WTC11 (cell line): Measurements from ENCODE around the gene RSL1D1. TPM values are rescaled to one million over a fixed set of nuclear protein-coding genes. Genes with fewer than 3 reads are reported as not detected.

ENCODE experiments used
- ATAC-seq: fragments of 200-7000 bp; cut with Tn5 transposase; 2 replicates; pipeline ENCODE4 v1.10.0; 2021; ENCODE audit warnings: mild to moderate bottlenecking, moderate library complexity
- CTCF ChIA-PET: fragments of 300-600 bp; sonication (Branson Sonifier 250); formaldehyde crosslinking; loops from one replicate; lab custom pipeline; 2021; ENCODE audit warnings: antibody characterized with exemption; lab: Charles Lee
- POLR2A ChIA-PET: fragments of 350-600 bp; sonication (Branson Sonifier 250); formaldehyde crosslinking; loops from one replicate; lab custom pipeline; 2021; ENCODE audit warnings: antibody characterized with exemption; lab: Charles Lee
- DNase-seq: peaks from one replicate; pipeline ENCODE4 v3.0.0; 2021; ENCODE audit warnings: low spot score
- H3K27ac Mint-ChIP-seq: 2 replicates; pipeline ENCODE4 v1.8.0; 2021; ENCODE audit warnings: mixed read lengths
- H3K27me3 Mint-ChIP-seq: 2 replicates; pipeline ENCODE4 v1.8.0; 2021; ENCODE audit warnings: low read depth, mild to moderate bottlenecking, moderate library complexity, mixed read lengths
- H3K36me3 Mint-ChIP-seq: 2 replicates; pipeline ENCODE4 v1.8.0; 2021; ENCODE audit warnings: mixed read lengths
- H3K4me1 Mint-ChIP-seq: 2 replicates; pipeline ENCODE4 v1.8.0; 2022; ENCODE audit warnings: mixed read lengths
- H3K4me3 Mint-ChIP-seq: 2 replicates; pipeline ENCODE4 v1.8.0; 2021; ENCODE audit warnings: mild to moderate bottlenecking, moderate library complexity, mixed read lengths
- H3K9me3 Mint-ChIP-seq: 2 replicates; pipeline ENCODE4 v1.8.0; 2021; ENCODE audit warnings: mixed read lengths
- ELF4 ChIP-seq: sonication (generic); formaldehyde crosslinking; IDR thresholded peaks from 2 replicates; pipeline ENCODE4 v1.8.1; 2022; ENCODE audit warnings: low read depth, mild to moderate bottlenecking, moderate library complexity, missing genetic modification reagents
- FOXK1 ChIP-seq: sonication (generic); formaldehyde crosslinking; IDR thresholded peaks from 2 replicates; pipeline ENCODE4 v1.8.0; 2022; ENCODE audit warnings: mild to moderate bottlenecking, moderate library complexity, missing genetic modification reagents
- GABPB1 ChIP-seq: sonication (generic); formaldehyde crosslinking; IDR thresholded peaks from 2 replicates; pipeline ENCODE4 v1.8.1; 2023; ENCODE audit warnings: mild to moderate bottlenecking, missing genetic modification reagents
- HMGA2 ChIP-seq: fragments of 250-450 bp; sonication (Bioruptor Pico); IDR thresholded peaks from 2 replicates; pipeline ENCODE4 v1.4.0; 2021; ENCODE audit warnings: mild to moderate bottlenecking, moderate library complexity
- JAZF1 ChIP-seq: fragments of 250-450 bp; sonication (Bioruptor Pico); IDR thresholded peaks from 2 replicates; pipeline ENCODE4 v1.9.0; 2021; ENCODE audit warnings: moderate library complexity, mild to moderate bottlenecking, inconsistent platforms
- MLX ChIP-seq: sonication (generic); formaldehyde crosslinking; IDR thresholded peaks from 2 replicates; pipeline ENCODE4 v1.8.1; 2023; ENCODE audit warnings: mild to moderate bottlenecking, missing genetic modification reagents, moderate library complexity
- MYBL2 ChIP-seq: sonication (generic); formaldehyde crosslinking; IDR thresholded peaks from 2 replicates; pipeline ENCODE4 v1.8.1; 2023; ENCODE audit warnings: mild to moderate bottlenecking, moderate library complexity, missing genetic modification reagents
- NFATC4 ChIP-seq: fragments of 250-450 bp; sonication (Bioruptor Pico); IDR thresholded peaks from 2 replicates; pipeline ENCODE4 v1.9.0; 2021; ENCODE audit warnings: mild to moderate bottlenecking
- NFE2L1 ChIP-seq: sonication (generic); formaldehyde crosslinking; IDR thresholded peaks from 2 replicates; pipeline ENCODE4 v1.8.1; 2023; ENCODE audit warnings: missing genetic modification reagents
- NFYB ChIP-seq: sonication (generic); formaldehyde crosslinking; conservative IDR thresholded peaks from 2 replicates; pipeline ENCODE4 v1.8.0; 2022; ENCODE audit warnings: low read depth, missing genetic modification reagents
- OVOL2 ChIP-seq: fragments of 250-450 bp; sonication (Bioruptor Pico); IDR thresholded peaks from 2 replicates; pipeline ENCODE4 v1.9.0; 2021; ENCODE audit warnings: mild to moderate bottlenecking, borderline replicate concordance
- RELA ChIP-seq: sonication (generic); formaldehyde crosslinking; IDR thresholded peaks from 2 replicates; pipeline ENCODE4 v1.8.1; 2022; ENCODE audit warnings: missing genetic modification reagents, mild to moderate bottlenecking, borderline replicate concordance
- ZNF396 ChIP-seq: fragments of 250-450 bp; sonication (Bioruptor Pico); IDR thresholded peaks from 2 replicates; pipeline ENCODE4 v1.8.0; 2021; ENCODE audit warnings: mild to moderate bottlenecking, moderate library complexity, borderline replicate concordance
- ZNF532 ChIP-seq: fragments of 250-450 bp; sonication (Bioruptor Pico); IDR thresholded peaks from 2 replicates; pipeline ENCODE4 v1.9.0; 2021; ENCODE audit warnings: mild to moderate bottlenecking, borderline replicate concordance
- total RNA-seq: library from RNA; stranded (reverse); gene quantifications from 3 replicates; pipeline ENCODE4 v1.2.3, GENCODE V29; 2021
- TF ChIP-seq, protein P1 (sequence below): sonication (generic); formaldehyde crosslinking; IDR thresholded peaks from 2 replicates; pipeline ENCODE4 v1.8.1; 2022; ENCODE audit warnings: low read depth, mild to moderate bottlenecking, moderate library complexity, missing genetic modification reagents, borderline replicate concordance
- TF ChIP-seq, protein P2 (sequence below): sonication (generic); formaldehyde crosslinking; IDR thresholded peaks from 2 replicates; pipeline ENCODE4 v1.8.1; 2022; ENCODE audit warnings: missing genetic modification reagents, borderline replicate concordance
- TF ChIP-seq, protein P3 (sequence below): fragments of 250-450 bp; sonication (Bioruptor Pico); IDR thresholded peaks from 2 replicates; pipeline ENCODE4 v2.1.2; 2022; ENCODE audit warnings: mild to moderate bottlenecking, moderate library complexity
- TF ChIP-seq, protein P4 (sequence below): sonication (generic); formaldehyde crosslinking; IDR thresholded peaks from 2 replicates; pipeline ENCODE4 v1.8.1; 2023; ENCODE audit warnings: mild to moderate bottlenecking, missing genetic modification reagents, borderline replicate concordance

Gene RSL1D1
- total RNA-seq, 1 experiment from 2014 or later, result 227 TPM

DNA sequence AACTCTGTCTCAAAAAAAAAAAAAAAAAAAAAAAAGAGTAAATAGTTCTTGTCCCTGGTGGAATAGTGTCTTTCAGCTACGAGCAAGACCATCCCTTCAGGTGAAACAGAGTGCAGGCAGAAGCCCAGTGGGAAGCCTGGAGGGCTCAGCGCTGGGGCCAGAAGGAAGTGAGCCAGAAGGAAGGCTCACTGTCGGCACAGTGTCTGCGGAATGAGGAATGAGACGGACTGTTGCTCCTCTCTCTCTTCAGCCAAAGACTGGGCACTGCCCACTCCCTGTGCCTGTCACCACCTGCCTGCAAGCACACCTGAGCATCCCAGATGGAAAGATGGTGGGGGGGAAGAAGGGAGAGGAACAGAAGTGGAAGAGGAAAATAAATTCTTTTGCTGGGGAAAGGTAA, 7.5 kb downstream of the RSL1D1 start:
- no peak for TF ChIP-seq ELF4 (CRISPR knock-in tag)
- TF ChIP-seq RELA (CRISPR knock-in tag), result no peak
- no peak for TF ChIP-seq NFATC4 (CRISPR knock-in tag)
- TF ChIP-seq, protein P1, sequence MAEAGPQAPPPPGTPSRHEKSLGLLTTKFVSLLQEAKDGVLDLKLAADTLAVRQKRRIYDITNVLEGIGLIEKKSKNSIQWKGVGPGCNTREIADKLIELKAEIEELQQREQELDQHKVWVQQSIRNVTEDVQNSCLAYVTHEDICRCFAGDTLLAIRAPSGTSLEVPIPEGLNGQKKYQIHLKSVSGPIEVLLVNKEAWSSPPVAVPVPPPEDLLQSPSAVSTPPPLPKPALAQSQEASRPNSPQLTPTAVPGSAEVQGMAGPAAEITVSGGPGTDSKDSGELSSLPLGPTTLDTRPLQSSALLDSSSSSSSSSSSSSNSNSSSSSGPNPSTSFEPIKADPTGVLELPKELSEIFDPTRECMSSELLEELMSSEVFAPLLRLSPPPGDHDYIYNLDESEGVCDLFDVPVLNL (CRISPR knock-in tag), result no peak
- no peak for TF ChIP-seq HMGA2 (CRISPR knock-in tag)
- no peak for TF ChIP-seq OVOL2 (CRISPR knock-in tag)
- ChIA-PET CTCF (no interaction called here), POLR2A (interaction anchor here (0.6 kb wide), 1 partner anchor 9 kb away, joined by 4 read pairs; no protein-coding TSS in a partner anchor)
- ATAC-seq (no peak), DNase-seq (no peak)
- H3K27me3 Mint-ChIP-seq, result no peaks in the 10 kb centered on the region
- H3K9me3 Mint-ChIP-seq, result no peaks in the 10 kb centered on the region
- no peak overlapping the region for H3K27ac Mint-ChIP-seq
- no peak overlapping the region for H3K4me3 Mint-ChIP-seq
- no peaks in the 10 kb centered on the region for H3K4me1 Mint-ChIP-seq
- peaks cover 80% of the 10 kb centered on the region for H3K36me3 Mint-ChIP-seq

- Mint-ChIP-seq H3K9me3 (no peaks in the 10 kb centered on the region), H3K27me3 (no peaks in the 10 kb centered on the region), H3K36me3 (peaks cover 82% of the 10 kb centered on the region), H3K4me3 (no peak overlapping the region), H3K27ac (no peak overlapping the region), H3K4me1 (no peaks in the 10 kb centered on the region)
- DNase-seq (no peak), ATAC-seq (no peak)
- POLR2A ChIA-PET, result interaction anchor here (0.7 kb wide), 1 partner anchor 45 kb away, joined by 4 read pairs; no protein-coding TSS in a partner anchor
- TF ChIP-seq JAZF1, result no peak
- no peak for TF ChIP-seq NFE2L1 (CRISPR knock-in tag)
- TF ChIP-seq GABPB1 (CRISPR knock-in tag), result no peak
- TF ChIP-seq NFYB, result no peak
- TF ChIP-seq MYBL2 (CRISPR knock-in tag), result no peak
- CTCF ChIA-PET, result no interaction called here
These were observed 8.1 kb downstream of the RSL1D1 start for GRCh38 chr16:11843206-11843605.

DNA sequence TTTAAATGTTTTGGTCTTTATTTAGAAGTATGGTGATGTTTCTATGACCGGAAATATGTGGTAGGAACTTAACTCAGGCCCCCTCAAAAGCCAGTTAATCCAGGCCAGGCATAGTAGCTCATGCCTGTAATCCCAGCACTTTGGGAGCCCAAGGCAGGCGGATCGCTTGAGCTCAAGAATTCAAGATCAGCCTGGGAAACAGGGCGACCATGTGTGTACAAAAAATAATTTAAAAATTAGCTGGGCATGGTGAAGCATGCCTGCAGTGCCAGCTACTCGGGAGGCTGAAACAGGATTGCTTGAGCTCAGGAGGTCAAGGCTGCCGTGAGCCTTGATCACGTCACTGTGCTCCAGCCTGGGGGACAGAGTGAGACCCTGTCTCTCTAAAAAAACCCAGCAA, 10.3 kb downstream of the RSL1D1 start:
- Mint-ChIP-seq H3K36me3 (peaks cover 82% of the 10 kb centered on the region), H3K27ac (no peak overlapping the region), H3K27me3 (no peaks in the 10 kb centered on the region), H3K4me3 (no peak overlapping the region), H3K9me3 (no peaks in the 10 kb centered on the region), H3K4me1 (peaks cover 11% of the 10 kb centered on the region)
- ATAC-seq (no peak), DNase-seq (no peak)
- ChIA-PET CTCF (interaction anchor here (1.6 kb wide), 1 partner anchor 44 kb away, joined by 4 read pairs; the partner anchor contains the start of gene ZC3H7A), POLR2A (no interaction called here)
- no peak for TF ChIP-seq ZNF396 (CRISPR knock-in tag)
- TF ChIP-seq ELF4 (CRISPR knock-in tag), result no peak
- no peak for TF ChIP-seq ZNF532
- TF ChIP-seq, protein P2, sequence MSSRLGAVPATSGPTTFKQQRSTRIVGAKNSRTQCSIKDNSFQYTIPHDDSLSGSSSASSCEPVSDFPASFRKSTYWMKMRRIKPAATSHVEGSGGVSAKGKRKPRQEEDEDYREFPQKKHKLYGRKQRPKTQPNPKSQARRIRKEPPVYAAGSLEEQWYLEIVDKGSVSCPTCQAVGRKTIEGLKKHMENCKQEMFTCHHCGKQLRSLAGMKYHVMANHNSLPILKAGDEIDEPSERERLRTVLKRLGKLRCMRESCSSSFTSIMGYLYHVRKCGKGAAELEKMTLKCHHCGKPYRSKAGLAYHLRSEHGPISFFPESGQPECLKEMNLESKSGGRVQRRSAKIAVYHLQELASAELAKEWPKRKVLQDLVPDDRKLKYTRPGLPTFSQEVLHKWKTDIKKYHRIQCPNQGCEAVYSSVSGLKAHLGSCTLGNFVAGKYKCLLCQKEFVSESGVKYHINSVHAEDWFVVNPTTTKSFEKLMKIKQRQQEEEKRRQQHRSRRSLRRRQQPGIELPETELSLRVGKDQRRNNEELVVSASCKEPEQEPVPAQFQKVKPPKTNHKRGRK (CRISPR knock-in tag), result no peak
- TF ChIP-seq MLX (CRISPR knock-in tag), result no peak
- TF ChIP-seq, protein P3, sequence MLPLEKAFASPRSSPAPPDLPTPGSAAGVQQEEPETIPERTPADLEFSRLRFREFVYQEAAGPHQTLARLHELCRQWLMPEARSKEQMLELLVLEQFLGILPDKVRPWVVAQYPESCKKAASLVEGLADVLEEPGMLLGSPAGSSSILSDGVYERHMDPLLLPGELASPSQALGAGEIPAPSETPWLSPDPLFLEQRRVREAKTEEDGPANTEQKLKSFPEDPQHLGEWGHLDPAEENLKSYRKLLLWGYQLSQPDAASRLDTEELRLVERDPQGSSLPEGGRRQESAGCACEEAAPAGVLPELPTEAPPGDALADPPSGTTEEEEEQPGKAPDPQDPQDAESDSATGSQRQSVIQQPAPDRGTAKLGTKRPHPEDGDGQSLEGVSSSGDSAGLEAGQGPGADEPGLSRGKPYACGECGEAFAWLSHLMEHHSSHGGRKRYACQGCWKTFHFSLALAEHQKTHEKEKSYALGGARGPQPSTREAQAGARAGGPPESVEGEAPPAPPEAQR (CRISPR knock-in tag), result no peak
- TF ChIP-seq FOXK1 (CRISPR knock-in tag), result no peak
- TF ChIP-seq, protein P4, sequence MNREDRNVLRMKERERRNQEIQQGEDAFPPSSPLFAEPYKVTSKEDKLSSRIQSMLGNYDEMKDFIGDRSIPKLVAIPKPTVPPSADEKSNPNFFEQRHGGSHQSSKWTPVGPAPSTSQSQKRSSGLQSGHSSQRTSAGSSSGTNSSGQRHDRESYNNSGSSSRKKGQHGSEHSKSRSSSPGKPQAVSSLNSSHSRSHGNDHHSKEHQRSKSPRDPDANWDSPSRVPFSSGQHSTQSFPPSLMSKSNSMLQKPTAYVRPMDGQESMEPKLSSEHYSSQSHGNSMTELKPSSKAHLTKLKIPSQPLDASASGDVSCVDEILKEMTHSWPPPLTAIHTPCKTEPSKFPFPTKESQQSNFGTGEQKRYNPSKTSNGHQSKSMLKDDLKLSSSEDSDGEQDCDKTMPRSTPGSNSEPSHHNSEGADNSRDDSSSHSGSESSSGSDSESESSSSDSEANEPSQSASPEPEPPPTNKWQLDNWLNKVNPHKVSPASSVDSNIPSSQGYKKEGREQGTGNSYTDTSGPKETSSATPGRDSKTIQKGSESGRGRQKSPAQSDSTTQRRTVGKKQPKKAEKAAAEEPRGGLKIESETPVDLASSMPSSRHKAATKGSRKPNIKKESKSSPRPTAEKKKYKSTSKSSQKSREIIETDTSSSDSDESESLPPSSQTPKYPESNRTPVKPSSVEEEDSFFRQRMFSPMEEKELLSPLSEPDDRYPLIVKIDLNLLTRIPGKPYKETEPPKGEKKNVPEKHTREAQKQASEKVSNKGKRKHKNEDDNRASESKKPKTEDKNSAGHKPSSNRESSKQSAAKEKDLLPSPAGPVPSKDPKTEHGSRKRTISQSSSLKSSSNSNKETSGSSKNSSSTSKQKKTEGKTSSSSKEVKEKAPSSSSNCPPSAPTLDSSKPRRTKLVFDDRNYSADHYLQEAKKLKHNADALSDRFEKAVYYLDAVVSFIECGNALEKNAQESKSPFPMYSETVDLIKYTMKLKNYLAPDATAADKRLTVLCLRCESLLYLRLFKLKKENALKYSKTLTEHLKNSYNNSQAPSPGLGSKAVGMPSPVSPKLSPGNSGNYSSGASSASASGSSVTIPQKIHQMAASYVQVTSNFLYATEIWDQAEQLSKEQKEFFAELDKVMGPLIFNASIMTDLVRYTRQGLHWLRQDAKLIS, result no peak
